8988T (cell line): ENCODE results near the gene GGCT.

Experiments used
- DNase-seq: peaks from one replicate; pipeline ENCODE4 v3.0.0; 2011

Gene GGCT

GRCh38 chr7:30476459-30477145 lies 28.0 kb downstream of the GGCT start:
- no peak for DNase-seq

DNA sequence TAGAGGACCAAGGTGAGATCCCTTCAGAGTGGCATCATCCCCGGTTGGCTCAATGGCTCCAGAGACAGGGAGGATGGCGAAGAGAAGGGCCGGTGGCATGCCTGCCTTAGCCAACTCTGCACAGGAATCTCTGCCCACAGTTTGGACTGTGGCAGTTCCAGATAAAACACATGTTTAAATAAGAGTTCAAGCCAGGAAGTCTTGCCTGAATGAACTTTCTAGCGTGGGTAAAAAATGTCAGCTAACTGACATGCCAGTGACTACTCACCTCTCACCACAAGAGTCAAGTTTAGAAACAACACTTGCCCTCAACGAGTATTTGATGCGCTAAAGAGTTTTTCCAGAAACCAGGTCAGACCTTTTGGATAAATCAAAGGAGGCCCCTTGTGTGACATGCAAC lies 29.0 kb downstream of the GGCT start:
- DNase-seq = no peak

GRCh38 chr7:30474893-30475292 lies 29.7 kb downstream of the GGCT start:
- DNase-seq = no peak

- DNase-seq = no peak
Measured at GRCh38 chr7:30474485-30474884, 30.1 kb downstream of the GGCT start.

GRCh38 chr7:30473903-30474302 lies 30.7 kb downstream of the GGCT start:
- DNase-seq = no peak

- no peak for DNase-seq
Measured at GRCh38 chr7:30472784-30473775, 31.5 kb downstream of the GGCT start.

DNA sequence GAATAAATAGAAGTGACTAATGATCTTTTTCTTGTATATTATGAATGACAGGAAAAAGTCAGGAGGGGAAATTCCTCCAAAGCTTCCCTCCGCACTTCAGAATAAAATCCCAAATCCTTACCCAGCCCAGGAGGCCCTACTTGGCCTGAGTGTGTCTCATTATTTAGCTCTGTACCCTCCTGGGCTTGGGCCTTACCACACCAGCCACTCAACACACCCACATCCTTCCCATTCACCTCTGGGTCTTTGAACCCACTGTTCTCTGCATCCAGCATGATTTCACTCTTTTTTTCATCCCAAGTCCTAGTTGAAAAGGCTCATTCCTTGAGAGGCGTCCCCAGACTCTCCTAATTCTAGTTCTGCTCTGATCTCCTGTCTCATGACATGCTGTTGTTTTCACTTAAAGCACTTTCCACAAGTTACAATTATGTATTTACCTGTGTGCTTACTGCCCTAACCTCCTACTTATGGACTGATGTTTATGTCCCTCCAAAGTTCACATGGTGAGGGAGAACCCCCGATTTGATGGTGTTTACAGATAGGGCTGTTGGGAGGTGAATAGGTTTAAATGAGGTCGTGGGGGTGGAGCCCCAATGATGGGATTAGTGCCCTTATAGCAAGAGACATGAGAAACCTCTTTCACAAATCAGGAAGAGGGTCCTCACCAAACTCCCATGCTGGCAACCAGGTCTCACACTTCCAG lies 32.4 kb downstream of the GGCT start:
- no peak for DNase-seq

DNA sequence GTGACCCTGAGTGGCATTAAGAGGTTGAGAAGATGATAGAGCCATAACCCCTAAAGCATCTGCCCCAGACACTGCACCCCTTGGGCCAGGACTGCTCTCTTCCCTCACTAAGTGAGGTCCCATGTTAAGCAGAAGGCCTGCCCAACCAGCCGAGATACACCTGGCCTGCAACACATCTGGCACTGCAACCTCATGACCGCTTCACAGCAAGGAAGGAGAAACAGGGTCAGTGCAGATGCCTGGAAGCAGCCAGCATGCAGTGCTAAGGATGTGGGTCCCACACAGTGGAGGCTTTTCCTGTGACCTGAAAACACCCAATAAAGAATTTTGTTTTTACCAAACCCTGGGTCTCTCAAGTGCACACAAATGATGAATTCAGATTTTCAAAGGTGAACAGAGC lies 33.4 kb downstream of the GGCT start:
- DNase-seq = no peak

DNA sequence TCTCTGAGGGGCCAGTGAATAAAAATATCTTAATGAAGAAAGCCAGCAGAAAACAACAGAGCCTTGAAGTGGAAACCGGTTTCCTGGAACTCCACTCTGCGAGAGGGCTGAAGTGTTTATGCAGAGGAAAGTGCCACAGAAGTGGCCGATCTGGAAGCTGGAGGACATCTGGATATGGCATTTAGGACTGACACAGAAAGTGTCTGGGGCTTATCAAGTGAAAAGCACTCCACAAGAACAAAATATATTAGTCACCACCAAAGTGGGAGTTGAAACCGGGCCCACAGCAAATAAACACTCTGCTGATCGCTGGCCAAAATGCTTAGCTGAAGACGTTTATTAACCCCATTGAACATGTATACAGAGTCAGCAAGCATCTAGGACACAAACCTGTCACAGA lies 33.9 kb downstream of the GGCT start:
- no peak for DNase-seq

GRCh38 chr7:30470163-30470770 lies 34.4 kb downstream of the GGCT start:
- DNase-seq = no peak

DNA sequence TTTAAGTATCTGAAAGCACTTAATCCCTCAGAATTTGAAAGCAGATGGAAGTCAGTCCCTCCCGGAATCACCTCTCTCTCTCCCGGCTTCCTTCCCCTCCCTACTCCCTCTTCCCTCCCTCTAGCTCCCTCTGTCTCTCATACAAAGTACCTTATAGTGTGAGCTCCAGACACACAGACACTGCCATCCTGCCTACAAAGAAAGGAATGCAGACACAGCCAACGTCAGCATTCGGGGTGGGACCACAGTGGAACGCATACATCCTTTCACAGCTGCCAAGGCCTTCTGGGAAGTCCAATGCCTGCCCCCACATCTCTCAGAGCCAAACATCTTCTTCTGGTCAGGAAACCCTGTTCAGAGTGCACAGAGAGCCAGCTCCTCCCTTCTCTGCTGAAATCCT lies 35.3 kb downstream of the GGCT start:
- DNase-seq = no peak

GRCh38 chr7:30468791-30469190 lies 35.8 kb downstream of the GGCT start:
- no peak for DNase-seq

DNA sequence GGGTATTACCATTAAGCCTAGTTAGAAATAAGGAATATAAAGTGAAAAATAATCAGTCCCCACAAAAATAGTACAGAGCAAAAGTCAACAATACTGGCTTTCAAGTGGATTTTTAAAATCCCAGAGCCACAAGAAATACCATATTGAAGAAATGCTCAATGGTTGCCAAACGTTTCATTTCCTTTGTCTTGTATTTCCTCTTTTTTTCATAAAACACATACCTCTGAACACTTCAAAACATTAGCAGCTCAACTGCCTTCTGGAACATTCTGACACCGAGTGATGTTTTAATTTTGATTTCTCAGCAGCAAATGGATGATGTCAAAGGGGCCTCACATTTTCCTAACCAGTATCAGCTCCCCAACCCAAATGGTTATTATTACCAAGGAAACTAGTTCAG lies 36.6 kb downstream of the GGCT start:
- DNase-seq = no peak

GRCh38 chr7:30467271-30467670 lies 37.4 kb downstream of the GGCT start:
- DNase-seq = no peak

- no peak for DNase-seq
Measured at GRCh38 chr7:30466266-30466665, 38.4 kb downstream of the GGCT start.

GRCh38 chr7:30465811-30466180 lies 38.8 kb downstream of the GGCT start:
- no peak for DNase-seq

DNA sequence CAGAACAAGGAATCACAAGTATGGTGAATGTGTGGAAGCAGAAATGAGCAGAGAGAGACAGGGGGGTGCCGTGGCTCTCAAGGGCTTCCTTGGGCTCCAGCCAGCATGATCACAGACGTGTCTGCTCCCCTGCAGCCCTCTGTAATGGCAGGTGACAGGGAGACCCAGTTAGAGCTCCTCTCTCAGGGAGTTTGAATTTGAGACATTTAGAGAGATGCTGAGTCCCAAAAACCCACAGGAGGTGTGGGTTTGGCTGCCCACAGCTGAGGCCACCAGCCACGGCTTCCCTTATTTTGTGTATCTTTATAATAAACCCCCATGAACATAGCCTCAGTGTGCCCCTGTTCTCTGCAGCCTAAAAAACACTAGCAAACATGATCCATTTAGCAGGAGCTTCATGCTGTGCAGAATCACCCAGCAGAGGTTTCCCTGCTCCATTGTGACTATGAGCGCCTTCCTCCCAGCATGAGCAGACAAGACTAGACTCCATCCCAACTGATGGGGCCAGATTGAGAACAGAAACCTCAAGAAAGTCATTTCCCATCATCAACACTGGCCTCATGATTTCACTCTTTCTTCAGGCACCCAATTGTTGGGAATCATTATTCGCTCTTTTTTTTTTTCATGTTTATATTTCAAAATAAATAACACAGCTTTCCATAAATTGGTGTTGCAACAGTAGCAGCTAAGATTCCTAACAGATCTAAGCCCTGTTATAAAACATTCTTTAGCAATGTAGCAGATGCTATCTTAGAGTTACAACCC lies 39.4 kb downstream of the GGCT start:
- no peak for DNase-seq

- DNase-seq = no peak
Measured at GRCh38 chr7:30464231-30464671, 40.4 kb downstream of the GGCT start.

- no peak for DNase-seq
Measured at GRCh38 chr7:30463405-30464145, 41.1 kb downstream of the GGCT start.

DNA sequence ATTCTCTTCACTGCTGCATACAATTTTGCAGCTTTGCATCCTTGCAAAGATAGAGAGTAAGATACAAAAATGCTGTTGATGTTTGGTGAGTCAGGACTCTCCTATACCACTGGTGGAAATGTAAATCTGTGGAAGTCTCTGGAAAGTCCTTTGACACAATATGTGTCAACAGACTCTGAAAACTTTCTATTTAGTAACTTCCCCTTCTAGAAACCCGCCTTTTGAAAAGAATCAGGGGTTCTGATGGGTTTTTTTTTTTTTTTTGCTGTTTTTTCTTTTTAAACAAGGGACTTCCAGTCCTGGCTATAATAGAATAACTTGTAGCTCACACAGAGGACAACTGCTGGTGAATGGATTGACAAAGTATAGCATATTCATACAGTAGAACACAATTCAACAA lies 42.5 kb downstream of the GGCT start:
- DNase-seq = no peak

DNA sequence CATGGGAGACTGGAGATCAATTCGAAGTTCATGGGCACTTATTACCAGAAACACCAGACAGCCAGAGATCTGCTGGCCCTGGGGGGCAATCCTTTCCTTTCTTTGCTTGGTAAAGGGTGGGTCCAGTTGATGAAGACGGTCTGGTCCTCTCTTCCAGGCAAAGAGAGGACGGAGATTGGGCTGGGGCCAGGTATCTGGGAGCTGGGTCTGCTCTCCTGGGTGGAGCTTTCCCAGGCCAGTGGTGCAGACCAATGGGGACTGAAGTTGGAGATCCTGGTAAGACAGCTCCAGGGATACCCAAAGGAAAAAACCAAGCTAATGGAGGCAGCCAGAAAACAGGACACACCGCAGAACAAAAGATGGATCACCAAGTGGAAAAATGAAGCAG lies 44.4 kb downstream of the GGCT start:
- no peak for DNase-seq
